ENCODE measurements around the gene TGFBRAP1.

DNA sequence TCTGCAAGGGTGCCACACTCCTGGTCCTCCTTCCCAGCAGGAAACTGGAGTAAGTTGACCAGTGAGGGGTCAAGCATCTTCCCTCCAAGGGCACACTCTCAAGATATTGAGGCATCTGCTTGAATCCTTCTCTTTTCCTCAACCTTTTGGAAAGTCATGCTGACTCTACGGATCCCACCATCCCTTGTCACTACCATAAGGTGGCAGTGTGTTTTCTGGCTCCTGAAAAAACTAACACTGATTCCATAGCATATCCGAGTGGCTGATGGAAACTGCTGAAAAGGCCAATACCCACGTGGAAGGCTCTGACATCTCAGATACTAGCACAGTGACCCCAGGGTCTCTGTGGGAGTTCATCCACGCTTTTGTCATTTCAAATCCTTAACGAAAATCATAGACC, 50.9 kb downstream of the TGFBRAP1 start:
- no peak for TF ChIP-seq POLR2A (IDR thresholded peaks at IDR 0.05; ENCODE audit: low read depth, low read length)
- TF ChIP-seq TAF1 (IDR thresholded peaks at IDR 0.05; ENCODE audit: borderline replicate concordance, low read depth, low read length), result no peak
- no peak for TF ChIP-seq POLR2AphosphoS5 (IDR thresholded peaks at IDR 0.05; ENCODE audit: low read depth, low read length)

Measured in GM12892 (cell line).